Liver (tissue), 3 donors: Measurements from ENCODE around the gene PDCD2L.

ENCODE experiments used
- CTCF ChIP-seq: fragments of 150-350 bp; IDR thresholded peaks from 2 replicates; pipeline ENCODE4 v1.5.1; 2017; ENCODE audit warnings: improper control_type of control experiment, low read depth, low read length; ENCODE audit not compliant: missing input control
- RXRA ChIP-seq, 2 donors: IDR thresholded peaks; 2 replicates each; pipeline ENCODE4 v1.6.1; 2017 to 2018; ENCODE audit warnings: antibody characterized with exemption in 2 of 2, mild to moderate bottlenecking in 1 of 2
- donor health status: healthy.
- donor health status: healthy.

DNA sequence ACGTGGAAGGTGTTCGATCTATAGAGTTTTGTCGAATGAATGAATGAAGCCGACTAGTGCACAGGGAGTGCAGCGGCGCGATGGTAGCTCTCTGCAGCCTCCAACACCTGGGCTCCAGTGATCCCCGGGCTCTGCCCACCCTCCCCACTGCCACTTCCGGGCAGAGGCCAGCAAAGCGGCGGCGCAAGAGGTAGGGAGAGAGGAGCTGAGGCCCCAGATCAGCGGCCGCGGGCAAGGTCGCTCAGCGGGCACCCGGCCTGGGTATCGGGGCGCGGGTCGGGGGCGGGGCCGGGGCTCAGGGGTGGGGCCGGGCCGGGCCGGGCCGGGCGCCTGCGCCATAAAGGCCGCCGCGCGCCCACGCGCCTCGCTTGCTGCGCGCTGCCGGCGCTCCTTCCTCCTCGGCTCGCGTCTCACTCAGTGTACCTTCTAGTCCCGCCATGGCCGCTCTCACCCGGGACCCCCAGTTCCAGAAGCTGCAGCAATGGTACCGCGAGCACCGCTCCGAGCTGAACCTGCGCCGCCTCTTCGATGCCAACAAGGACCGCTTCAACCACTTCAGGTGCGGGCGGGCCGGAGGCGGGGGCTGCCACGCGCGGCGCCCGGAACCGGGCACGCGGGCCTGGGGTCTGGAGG, 39.3 kb upstream of the PDCD2L start, which contains the start of gene GPI:
- TF ChIP-seq CTCF (no peak), RXRA (IDR thresholded peaks at IDR 0.05) (no peak)
